HG02852 (cell line): ENCODE results near the gene SLC35D3.
"Not testable (repeated sequence)": the region's sequence is repeated elsewhere in the genome, so short reads cannot be mapped to it uniquely, and the experiment has no call there.

Experiments
- ATAC-seq: cut with Tn5 transposase; IDR thresholded peaks from one replicate; pipeline ENCODE4 v1.9.1; 2021; ENCODE audit warnings: mild to moderate bottlenecking, moderate library complexity; ENCODE audit not compliant: unreplicated experiment

The SLC35D3 gene, protein sequence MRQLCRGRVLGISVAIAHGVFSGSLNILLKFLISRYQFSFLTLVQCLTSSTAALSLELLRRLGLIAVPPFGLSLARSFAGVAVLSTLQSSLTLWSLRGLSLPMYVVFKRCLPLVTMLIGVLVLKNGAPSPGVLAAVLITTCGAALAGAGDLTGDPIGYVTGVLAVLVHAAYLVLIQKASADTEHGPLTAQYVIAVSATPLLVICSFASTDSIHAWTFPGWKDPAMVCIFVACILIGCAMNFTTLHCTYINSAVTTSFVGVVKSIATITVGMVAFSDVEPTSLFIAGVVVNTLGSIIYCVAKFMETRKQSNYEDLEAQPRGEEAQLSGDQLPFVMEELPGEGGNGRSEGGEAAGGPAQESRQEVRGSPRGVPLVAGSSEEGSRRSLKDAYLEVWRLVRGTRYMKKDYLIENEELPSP

GRCh38 chr6:136921936-136922684, at the start of gene SLC35D3:
TSS of gene SLC35D3 (plus strand) at chr6:136922301. CDS start at chr6:136922429, 128 bp downstream.
- ATAC-seq = no peak

- no peak for ATAC-seq
These were observed 48.4 kb upstream of the SLC35D3 start for GRCh38 chr6:136873748-136874147.

DNA sequence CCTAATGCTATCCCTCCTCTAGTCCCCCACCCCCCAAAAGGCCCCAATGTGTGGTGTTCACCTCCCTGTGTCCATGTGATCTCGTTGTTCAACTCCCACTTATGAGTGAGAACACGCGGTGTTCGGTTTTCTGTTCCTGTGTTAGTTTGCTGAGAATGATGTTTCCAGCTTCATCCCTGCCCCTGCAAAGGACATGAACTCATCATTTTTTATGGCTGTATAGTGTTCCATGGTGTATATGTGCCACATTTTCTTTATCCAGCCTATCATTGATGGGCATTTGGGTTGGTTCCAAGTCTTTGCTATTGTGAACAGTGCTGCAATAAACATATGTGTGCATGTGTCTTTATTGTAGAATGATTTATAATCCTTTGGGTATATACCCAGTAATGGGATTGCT, 45.6 kb upstream of the SLC35D3 start:
- not testable (repeated sequence) for ATAC-seq

DNA sequence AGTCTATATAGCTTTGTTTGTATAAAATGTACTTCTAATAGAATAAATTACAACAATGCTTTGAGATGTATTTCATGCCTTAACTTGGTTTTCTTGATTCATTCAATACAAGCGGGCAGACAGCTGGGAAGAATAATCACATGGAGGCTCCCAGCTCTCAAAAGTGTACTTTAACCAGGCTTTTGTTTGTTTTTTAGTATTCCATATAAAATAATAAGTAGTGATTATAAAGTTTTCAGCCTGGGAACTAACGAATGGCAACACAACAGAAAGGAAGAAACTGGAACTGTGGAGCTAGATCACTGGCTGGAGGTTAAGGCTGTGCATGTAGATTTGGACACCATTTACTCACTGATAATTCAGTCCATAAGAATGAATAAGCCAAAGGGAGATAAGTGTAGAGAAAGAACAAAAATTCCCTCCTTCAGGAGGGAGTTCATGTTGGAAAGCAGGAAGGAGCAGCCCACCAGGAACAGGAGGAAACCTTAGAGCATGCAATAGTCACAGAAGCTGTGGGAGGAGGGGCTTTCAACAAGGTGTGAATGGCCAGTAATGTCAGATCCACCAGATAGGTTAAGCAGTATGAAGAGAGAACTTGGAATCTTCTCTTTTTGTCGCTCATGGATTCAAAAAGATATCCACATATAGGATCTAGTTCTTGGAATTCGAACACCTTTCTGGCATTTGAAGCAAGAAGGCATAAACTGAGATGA, 41.2 kb upstream of the SLC35D3 start:
- no peak for ATAC-seq

- no peak for ATAC-seq
These were observed 36.0 kb upstream of the SLC35D3 start for GRCh38 chr6:136886091-136886490.

DNA sequence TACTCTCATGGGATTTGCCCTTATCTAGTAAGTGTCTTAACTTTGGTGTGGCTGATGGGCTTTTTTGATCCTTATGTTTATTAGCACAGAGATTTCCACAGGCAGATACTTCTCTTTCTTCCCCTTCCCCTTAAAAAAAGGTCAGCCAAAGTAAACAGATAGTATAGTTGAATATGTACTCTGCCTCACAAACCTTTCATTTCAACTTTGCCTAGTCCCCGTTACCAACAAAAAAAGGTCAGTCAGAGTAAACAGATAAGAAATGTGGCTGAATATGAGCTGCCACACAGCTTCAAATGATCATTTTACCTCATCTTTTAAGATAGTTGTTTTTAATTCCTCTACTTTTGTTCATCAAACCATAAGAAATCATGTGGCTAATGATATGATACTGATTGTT, 34.1 kb upstream of the SLC35D3 start:
- ATAC-seq = no peak

DNA sequence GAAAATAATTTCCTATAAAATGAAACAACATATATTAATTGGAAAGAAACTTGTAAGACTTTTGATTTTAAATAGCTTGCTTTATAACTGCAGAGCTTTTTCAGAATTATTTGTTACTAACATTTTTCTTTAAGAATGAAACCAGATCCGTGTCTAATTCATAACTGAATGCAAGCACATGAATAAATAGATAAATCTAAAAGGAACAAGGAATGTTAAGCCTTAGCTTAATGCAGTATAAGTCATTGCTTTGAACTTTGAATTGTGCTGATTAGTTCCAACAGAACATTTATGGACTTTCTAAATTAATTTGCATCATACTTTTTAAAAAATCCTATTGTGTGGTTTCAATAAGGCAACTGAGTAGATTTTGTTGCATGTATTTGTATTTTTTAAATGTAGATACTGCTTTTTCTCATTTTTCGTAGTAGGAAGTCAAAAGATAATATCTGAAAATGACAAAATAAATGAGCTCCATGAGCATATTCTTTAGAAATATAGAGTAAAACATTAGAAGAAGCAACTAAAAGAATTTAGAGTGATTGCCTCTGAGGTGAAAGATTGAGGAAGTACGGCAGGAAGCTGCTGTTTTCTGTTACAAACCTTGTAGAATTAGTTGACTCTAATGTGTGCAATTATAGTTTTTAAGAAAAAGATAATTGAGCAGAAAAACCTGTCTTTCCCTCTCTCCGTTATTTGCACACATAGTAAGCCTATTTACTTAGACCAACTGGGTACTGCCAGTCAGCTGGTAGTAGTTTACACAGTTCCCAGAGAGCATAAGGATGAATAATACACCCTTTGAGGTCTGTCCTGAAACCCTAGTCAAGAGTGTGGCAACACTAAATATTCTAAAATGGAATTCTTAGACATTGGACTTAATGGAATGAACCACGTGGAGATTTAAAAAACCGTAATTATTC, 32.6 kb upstream of the SLC35D3 start:
- no peak for ATAC-seq

GRCh38 chr6:136890194-136890839, 31.8 kb upstream of the SLC35D3 start:
- no peak for ATAC-seq

DNA sequence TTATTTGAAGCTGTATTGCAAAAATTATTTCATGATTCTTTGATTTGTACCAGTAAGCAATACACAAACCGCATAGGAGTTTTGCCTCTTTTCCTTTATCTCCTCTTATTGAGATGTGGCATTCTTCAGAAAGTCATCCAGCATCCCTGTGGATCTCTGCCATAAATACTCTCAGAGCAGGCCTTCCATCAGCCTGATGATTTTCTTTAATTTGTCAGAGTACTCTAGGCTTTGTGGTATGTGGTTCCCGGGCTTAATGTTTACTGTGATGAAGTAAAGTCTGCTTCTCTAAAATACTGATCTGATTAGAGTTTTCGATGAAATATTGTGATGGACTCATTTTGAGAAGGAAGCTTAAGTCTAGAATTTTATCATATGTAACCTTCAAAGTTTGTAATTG, 31.1 kb upstream of the SLC35D3 start:
- ATAC-seq = no peak

DNA sequence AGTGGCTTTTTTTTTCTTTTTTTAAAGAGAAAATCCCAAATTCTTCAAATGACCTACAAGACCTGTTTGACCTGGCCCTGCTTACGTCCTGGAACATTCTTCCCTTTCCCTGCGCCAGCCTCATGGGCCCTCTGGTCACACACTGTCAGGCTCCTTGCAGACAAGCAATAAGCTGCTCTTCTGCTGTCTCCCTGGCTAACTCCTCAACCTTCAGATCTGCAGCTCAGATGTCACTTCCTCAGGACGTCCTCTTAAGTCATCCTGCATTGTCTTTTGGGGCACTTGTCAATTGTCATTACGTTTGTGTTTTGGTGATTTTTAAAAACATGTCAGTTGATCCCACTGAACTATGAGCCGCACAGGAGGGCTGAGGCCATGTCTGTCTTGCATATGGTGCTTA, 28.9 kb upstream of the SLC35D3 start:
- ATAC-seq = no peak

- no peak for ATAC-seq
These were observed 26.2 kb upstream of the SLC35D3 start for GRCh38 chr6:136895901-136896300.

DNA sequence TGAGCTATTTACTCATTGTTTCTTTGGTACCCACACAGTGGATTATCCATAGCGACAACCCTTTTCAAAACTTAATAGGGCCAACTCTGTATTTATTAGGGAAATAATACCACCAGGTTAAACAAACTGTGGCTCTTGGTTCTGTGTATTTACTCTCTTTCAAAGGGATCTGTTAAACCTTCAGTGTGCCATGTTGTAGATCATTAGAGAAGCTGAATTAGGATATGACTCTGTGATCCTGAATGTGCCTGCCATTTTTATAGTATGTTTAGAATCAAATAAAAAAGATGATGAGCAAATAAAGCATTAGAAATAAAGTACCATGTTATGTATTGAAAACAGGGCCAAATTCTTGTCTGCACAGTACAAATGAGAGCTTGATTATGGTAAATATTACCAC, 25.0 kb upstream of the SLC35D3 start:
- ATAC-seq = no peak

DNA sequence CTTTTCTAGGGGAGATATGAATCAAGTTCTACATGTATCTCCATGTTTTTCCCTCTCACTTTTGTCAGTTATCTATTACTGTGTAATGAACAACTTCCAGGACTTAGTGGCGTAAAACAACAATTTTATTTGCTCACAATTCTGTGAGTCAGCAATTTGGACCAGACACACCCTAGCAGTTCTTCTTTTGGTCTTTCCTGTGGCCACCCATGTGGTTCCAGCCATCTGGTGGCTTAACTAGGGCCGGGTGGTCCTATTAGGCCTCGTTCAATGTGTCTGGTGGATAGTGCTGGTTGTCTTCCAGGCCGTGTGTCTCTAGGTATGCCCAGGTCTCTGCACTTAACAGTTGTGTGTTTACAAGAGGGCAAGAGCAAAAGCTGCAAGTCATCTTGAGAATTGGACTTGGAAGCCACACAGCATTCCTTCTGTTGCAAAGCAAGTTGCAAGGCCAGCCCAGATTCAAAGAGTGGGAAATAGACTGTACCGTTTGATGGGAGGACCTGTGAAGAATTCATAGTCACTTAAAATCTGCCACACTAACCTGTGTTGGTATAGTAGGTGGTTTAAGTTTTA, 20.8 kb upstream of the SLC35D3 start:
- ATAC-seq = no peak

DNA sequence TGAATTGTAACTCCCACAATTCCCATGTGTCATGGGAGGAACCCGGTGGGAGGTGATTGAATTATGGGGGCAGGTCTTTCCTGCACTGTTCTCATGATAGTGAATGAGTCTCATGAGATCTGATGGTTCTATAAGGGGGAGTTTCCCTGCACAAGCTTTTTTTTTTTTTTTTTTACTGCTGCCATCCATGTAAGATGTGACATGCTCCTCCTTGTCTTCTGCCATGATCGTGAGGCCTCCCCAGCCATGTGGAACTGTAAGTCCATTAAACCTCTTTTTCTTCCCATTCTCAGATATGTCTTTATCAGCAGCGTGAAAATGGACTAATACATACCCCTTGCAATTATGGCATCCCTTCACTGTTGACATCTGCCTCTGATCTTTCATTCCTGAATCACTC, 17.6 kb upstream of the SLC35D3 start:
- ATAC-seq = not testable (repeated sequence)

- ATAC-seq = no peak
These were observed 7.2 kb upstream of the SLC35D3 start for GRCh38 chr6:136914947-136915346.

DNA sequence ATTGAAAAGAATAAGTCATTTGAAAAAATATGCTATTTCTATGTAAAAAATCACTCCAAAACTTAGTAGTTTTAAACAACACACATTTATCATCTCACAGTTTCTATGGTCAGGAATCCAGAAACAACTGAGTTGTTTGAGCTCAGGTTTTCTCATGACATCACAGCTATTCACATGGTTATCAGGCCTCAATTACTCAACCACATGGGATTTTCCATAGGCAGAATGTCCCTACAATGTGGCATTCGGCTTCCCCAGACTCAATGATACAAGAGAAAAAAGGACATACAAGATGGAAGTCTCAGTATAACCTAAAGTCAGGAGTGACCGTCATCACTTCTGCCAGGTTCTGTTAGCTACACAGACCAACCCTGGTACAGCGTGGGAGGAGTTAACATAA, 3.4 kb upstream of the SLC35D3 start:
- ATAC-seq = no peak

DNA sequence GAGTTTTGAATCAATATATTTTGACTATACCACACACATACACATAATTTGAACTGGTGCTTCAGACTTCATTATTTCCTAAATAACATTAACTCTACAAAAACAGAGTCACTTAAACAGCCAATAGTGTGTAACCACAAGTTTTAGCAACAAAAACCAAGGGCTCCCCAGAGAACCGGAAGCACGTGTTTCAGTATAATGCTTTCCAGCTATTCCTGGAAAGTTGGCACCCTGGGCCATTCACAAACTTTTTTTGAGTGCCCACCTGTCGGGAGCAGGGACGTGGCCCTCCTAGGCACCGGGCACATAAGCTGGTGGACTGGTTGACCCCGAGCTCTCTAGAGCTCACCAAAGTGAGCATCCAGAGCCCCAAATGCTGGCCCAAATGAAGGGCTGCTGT, 1.9 kb upstream of the SLC35D3 start:
- no peak for ATAC-seq

DNA sequence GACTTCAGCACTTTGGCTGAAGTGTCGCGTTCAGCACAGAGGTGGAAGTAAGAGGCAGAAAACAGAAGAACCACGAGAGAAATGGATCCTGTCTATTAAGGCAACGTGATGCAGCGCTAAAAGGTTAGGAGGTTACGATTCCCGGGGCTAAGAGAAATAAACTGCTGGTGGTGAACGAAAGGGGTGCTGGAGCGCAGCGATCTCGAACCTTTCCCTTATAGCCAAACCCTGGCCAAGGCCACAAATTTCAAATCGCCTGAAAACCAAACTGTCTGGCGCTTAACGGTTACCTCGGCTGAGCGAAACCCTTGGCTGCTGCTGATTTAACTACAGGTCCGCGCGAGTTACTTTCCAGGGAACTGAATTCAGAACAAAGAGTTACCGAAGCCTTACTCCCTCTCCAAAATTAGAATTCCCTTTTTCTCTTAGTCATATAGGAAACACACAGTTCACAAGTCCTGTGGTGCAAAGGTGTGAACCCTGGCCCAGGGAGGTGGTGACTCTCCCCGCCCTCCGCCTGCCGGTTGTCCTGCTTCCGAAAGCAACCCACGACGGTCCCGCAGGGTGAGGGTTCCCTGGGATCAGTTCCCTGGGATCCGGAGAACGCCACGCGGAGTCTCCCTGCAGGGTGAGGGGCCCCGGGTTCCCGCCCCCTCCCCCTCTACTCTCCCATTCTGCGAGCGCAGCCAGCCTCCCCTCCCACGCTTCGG, 1.3 kb upstream of the SLC35D3 start:
- ATAC-seq = no peak

DNA sequence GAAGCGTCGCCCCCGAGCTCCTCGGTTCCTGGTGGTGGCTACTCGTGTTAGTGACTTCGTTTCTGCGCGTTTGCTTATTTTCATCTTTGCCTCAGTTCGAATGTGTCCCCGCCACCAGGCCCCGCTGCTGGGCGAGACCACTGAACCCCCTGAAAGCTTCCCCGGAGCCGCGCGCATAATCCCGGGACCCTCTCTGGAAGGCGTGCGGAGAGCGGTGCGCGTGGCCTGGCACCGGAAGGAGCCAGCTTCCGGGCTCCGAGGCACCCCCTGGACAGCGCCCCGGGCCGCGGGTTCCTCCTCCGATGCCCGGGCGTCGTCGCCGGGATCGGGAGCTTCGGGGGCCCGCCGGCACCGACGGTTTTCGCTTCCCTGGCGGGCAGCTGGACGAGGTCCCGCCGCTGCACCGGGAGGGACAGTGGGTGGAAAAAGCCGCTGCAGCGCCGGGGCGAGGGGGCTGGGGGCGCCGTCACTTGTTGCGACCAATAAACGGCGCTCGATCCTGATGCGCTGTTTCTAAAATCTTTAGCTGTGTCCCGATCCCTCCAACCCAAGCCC, 643 bp upstream of the SLC35D3 start:
- ATAC-seq = no peak
